HG03025 (cell line): ENCODE results near the gene PIAS1.
"Not testable (repeated sequence)": the region's sequence is repeated elsewhere in the genome, so short reads cannot be mapped to it uniquely, and the experiment has no call there.

Experiments
- ATAC-seq: cut with Tn5 transposase; IDR thresholded peaks from one replicate; pipeline ENCODE4 v1.9.1; 2021; ENCODE audit warnings: mild to moderate bottlenecking, moderate library complexity; ENCODE audit not compliant: unreplicated experiment, low FRiP score

Gene PIAS1

GRCh38 chr15:68053701-68054627 lies at the start of gene PIAS1:
PIAS1 (plus strand) TSS chr15:68054315; CDS start chr15:68054327, 12 bp downstream.
- ATAC-seq: peak; percentile 79

- ATAC-seq: not testable (repeated sequence)
Measured at GRCh38 chr15:68007642-68008041, 46.5 kb upstream of the PIAS1 start.

DNA sequence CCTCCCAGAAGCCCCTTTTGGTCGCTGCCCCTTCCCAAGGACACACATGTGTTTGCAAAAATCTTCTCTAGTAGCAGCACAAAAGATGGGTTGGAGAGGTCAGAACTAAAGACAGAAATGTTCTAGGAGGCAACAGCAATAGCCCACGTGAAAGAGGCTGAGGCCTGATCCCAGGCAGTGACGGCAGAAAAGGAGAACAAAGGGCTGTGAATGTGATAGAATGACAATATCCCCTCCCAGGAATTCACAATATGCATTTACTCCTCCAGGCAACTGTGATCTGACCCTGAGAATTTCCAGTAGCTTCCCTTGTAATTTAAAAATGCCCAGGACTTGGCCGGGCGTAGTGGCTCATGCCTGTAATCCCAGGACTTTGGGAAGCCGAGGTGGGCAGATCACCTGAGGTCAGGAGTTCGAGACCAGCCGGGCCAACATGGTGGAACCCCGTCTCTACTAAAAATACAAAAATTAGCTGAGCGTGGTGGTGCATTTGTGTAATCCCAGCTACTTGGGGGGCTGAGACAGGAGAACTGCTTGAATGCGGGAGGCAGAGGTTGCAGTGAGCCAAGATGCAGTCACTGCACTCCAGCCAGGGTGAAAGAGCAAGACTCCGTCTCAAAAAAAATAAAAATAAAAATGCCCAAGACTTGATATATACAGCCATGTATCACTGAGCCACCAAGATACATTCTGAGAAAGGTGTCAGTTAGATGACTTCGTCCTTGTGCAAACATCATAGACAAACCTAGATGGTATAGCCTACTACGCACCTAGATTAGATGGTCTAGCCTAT lies 43.6 kb upstream of the PIAS1 start:
- ATAC-seq: no peak

- ATAC-seq: no peak
Measured at GRCh38 chr15:68012911-68013310, 41.2 kb upstream of the PIAS1 start.

DNA sequence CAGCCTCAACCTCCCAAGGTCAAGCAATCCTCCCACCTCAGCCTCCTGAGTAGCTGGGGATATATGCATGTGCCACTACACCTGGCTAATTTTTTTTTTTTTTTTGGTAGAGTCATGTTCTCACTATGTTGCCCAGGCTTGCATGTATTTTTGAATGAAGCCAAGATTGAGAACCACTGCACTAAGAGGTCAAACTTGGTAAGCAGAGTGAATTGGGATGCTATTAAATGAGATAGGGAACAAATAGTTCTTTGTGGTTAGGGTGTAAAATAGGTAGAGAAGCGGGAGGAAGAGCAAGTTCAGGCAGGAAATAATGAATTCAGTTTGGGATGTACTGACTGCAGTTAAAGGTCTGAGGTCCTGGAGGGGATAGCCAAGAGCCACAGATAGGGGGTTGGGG lies 39.9 kb upstream of the PIAS1 start:
- ATAC-seq: no peak

DNA sequence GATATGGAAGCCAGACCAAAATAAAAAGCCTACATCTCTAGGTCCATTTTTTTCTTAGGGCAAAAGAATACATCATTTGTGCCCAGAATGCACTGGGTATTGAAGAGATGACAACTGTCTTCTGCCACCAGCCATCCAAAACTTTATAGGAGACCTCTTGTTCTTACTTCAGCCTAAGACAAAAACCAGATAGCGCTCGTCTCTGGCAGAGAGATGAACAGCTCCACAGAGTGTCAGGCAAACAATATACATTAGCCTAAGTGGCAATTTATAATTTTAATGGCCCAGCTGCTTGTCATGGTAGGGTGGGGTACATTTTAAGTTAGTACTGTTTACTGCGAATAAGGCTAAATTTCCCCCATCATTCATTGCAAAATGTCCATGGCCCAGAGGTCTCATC lies 38.9 kb upstream of the PIAS1 start:
- ATAC-seq: no peak

DNA sequence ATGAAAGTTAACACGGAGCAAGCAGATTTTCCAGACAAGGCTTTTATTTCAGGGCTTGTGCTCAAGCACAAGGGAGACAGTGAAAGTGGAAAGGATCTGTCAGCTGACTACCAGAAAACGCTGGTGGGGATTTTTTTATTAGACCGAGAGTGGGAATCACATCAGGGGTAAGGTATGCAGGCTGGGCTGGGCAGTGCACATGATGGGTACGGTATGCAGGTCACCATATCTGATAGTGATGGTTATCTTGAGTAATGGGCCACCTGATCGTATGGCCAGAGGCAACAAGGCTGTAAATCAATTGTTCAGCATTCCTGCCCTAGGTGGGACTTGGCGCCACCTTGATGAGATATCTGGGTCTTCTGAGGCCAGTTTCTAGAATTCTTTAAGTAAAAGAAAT lies 36.9 kb upstream of the PIAS1 start:
- no peak for ATAC-seq

DNA sequence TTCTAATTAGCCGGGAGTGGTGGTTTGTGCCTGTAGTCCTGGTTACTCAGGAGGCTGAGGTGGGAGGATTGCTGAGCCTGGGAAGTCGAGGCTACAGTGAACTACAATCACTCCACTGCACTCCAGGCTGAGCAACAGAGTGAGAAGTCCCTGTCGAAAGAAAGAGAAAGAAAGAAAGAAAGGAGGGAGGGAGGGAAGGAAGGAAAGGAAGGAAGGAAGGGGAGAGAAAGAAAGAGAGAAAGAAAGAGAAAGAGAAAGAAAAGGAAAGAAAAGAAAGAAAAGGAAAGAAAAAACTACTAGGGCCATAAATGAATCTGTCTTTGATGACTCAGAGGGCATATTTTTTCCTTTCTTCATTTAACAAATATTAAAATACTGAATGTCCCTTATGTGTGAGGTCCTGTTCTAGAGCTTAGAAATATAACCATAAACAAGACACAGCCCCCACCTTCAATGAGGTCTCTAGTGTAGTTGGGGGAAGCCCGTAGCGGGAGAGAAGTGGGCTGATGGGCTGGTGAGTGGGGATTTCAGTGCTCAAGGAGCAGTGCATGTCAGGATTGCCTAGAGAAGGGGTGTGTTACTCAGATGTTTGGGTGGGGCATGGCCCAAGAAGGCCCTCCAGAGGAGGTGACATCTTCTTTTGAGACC lies 35.2 kb upstream of the PIAS1 start:
- no peak for ATAC-seq

DNA sequence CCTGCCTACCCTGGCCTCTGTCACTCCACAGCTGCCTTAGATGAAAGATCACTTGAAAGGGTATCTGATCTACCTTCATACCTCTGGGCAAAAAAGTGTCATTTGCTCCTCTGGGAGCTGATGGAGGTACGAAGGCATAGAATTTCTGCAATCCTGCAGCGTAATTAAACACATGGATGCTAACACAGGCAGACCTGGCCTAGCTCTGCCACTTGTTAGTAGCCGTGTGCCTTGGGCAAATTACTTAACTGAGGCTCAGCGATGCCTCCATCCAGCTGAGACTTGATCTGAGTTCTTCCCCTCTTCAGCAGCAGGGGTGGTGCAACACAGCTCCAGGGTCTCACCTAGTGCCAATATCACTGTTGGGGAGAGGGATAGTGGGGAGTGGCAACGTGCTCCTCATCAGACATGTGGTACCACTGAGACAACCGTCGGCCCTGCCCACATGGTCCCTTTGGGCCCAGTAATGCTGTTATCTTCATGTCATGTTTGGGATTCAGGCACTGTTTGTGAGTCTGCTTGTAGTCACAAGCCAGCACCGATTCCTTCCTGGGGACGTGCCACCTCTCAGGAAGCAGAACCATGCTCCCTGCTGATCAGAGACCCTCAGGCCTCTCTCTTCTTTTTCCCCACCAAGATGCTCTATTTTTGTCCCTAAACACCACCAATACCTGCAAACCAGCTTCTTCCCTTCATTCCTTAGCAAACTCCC lies 34.1 kb upstream of the PIAS1 start:
- no peak for ATAC-seq

DNA sequence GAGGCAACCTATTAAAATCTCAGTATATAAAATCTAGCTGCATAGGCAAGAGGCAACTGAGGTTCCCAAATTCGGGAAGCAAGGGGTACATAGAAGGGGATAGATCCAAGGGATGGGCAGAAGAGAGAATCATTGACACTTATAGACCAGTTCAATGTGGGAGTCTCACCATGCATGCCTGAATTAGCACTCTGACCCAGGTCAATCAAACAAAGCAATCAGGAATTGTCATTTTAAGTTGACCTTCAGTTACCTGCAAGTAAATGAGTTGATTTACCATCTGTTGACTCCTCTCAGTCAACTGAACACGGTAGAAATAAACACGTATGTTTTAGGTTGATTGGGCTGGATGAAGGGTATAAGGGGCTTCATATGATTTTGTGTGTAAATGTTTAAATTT lies 33.4 kb upstream of the PIAS1 start:
- no peak for ATAC-seq

DNA sequence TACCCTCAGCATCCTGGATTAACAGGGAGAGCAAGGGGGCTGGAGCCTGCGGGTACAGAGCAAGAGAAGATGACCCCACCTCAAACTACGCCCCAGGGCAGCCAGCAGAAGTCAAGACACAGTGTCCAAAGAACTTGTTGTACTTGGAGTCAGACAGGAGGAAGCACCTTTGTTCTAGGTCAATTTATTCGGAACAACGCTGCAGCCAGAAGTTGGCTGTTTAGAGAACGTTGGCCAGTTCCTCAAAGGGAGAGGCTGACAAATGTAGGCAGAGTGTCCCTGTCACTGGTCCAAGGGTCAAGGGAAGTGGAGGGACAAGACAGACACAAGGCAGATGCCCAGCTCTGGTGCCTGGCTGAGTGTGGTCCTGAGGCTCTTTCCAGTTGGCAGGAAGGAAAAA lies 32.1 kb upstream of the PIAS1 start:
- no peak for ATAC-seq

GRCh38 chr15:68023307-68024101 lies 30.6 kb upstream of the PIAS1 start:
- ATAC-seq: no peak

DNA sequence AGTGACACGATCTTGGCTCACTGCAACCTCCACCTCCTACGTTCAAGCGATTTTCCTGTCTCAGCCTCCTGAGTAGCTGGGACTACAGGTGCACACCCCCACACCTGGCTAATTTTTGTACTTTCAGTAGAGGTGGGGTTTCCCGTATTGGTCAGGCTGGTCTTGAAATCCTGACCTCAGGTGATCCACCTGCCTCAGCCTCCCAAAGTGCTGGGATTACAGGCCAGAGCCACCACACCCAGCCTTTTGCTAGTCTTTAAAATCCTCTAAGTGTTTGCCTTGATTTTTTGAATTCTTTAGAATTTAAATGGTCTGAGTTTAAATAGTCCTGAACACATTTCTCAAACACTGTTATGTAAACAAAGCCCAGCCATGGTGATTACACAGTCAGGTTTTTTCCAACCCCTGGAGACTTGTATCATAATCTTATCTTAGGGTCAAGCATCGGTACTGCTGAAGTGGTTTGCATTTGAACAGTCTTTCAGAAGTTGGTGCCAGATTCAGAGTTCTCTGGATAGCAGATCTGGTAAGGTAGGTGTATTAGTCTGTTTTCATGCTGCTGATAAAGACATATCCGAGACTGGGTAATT lies 28.2 kb upstream of the PIAS1 start:
- ATAC-seq: no peak

DNA sequence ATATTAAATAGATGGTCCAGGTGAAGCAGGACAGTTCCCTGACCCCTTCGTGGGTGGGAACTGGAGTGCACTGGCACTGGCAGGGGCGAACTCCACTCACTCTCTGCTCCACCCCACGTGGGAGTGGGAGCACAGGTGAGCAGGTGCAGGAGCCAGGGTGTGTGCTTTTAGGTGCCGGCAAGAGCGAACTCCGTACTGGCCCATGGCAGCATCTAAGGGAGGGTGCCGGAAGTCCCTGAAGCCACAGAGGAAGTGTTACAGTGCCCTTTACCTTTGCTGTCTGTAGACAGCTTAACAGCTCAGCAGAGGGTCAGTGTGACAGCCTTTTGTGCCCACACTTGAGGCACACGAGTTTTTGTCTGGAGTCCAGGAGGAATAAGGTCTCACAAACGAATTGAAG lies 26.7 kb upstream of the PIAS1 start:
- ATAC-seq: no peak

GRCh38 chr15:68028137-68028887 lies 25.8 kb upstream of the PIAS1 start:
- ATAC-seq: no peak

GRCh38 chr15:68028888-68029207 lies 25.3 kb upstream of the PIAS1 start:
- ATAC-seq: no peak

- no peak for ATAC-seq
Measured at GRCh38 chr15:68029959-68030358, 24.2 kb upstream of the PIAS1 start.

DNA sequence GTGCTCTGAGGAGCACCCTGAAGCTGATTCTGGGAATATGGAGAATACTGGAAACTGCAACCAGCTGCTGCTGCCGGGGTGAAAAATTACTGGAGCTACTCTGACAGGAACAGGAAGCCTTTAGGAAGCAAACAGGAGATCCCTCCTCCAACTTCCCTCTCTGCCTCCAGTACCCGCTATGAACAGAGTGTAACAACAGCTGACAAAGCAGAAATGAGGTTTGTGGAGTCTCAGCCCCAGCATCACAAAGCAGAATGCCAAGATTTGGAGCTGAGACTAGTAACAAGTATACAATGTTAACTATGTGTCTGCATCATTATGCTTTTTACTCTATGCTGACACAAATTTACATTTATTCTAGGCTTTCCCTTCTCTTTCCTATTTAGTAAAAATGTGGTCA lies 22.7 kb upstream of the PIAS1 start:
- no peak for ATAC-seq

DNA sequence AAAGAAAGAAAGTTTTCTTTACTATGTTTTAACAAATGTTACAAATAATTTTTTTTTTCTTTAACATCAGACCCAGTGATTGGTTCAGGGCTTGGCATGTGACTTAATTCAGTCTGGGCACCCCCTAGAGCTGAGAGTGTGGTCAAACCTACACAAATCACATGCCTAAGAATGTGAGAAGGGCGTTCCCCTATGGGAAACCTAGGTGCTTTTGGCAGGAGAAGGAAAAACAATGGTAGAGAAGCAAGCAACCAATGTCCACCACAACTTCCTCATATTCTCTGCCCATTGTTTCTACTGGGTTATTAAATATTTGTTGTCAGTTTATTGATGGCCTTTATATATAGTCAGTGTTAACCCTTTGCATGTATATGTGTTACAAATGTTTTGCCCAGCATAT lies 21.4 kb upstream of the PIAS1 start:
- no peak for ATAC-seq
